Hepatocyte (in vitro differentiated cells): Measurements from ENCODE around the gene GNB2.

Source experiments
- EZH2 ChIP-seq: fragments of 200-600 bp; sonication (generic); IDR thresholded peaks from 2 replicates; pipeline ENCODE4 v1.6.1; 2016; ENCODE audit warnings: antibody characterized with exemption, mild to moderate bottlenecking, borderline replicate concordance
- TF ChIP-seq, protein P1 (sequence below): fragments of 200-600 bp; sonication (generic); IDR thresholded peaks from 2 replicates; pipeline ENCODE4 v1.5.1; 2016; ENCODE audit warnings: antibody characterized with exemption, mild to moderate bottlenecking; ENCODE audit not compliant: poor library complexity

DNA sequence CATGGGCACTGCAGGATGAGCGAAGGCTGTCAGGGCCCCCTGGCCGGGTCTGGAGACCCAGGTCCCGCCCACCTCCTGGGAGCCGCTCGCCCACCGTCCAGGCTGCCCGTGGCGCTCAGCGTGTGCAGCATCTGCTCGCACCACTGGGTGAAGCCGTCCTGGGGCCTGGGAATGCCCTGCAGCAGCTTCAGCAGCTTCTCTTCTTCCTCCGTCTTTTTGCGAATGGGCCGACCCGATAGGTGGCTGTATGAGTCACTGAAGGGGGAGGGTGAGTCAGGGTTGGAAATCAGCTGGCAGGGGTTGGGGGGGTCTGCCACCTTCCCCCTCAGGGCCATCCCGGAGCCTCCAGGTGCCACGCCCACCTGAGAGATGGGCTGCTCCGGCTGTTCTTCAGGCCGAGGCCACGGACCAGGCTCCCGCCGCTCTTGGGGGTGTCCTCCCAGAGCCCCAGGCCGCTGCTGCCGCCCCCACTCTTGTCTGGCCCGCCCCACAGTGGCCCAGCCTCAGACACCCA, 8.7 kb downstream of the GNB2 start:
- TF ChIP-seq, protein P1, sequence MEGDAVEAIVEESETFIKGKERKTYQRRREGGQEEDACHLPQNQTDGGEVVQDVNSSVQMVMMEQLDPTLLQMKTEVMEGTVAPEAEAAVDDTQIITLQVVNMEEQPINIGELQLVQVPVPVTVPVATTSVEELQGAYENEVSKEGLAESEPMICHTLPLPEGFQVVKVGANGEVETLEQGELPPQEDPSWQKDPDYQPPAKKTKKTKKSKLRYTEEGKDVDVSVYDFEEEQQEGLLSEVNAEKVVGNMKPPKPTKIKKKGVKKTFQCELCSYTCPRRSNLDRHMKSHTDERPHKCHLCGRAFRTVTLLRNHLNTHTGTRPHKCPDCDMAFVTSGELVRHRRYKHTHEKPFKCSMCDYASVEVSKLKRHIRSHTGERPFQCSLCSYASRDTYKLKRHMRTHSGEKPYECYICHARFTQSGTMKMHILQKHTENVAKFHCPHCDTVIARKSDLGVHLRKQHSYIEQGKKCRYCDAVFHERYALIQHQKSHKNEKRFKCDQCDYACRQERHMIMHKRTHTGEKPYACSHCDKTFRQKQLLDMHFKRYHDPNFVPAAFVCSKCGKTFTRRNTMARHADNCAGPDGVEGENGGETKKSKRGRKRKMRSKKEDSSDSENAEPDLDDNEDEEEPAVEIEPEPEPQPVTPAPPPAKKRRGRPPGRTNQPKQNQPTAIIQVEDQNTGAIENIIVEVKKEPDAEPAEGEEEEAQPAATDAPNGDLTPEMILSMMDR, result no peak
- no peak for TF ChIP-seq EZH2
